DOHH2 (cell line): ENCODE measurements around the gene CNDP1.

Experiments used
- CTCF ChIP-seq: fragments of 200-600 bp; sonication (generic); IDR thresholded peaks from one replicate; pipeline ENCODE4 v1.5.1; 2014; ENCODE audit warnings: antibody characterized with exemption, mild to moderate bottlenecking, low read depth, low read length; ENCODE audit not compliant: poor library complexity, severe bottlenecking
- EZH2phosphoT487 ChIP-seq: fragments of 200-600 bp; sonication (generic); IDR thresholded peaks from 2 replicates; pipeline ENCODE4 v1.6.1; 2017; ENCODE audit warnings: borderline replicate concordance, mild to moderate bottlenecking, antibody characterized with exemption, low read length, moderate library complexity, mixed read lengths

- no peak for TF ChIP-seq CTCF
- no peak for TF ChIP-seq EZH2phosphoT487
Observed at GRCh38 chr18:74497778-74498177, 36.5 kb upstream of the CNDP1 start.
